ENCODE measurements around the gene TYRO3.
"Not testable (repeated sequence)": the region's sequence is repeated elsewhere in the genome, so short reads cannot be mapped to it uniquely, and the experiment has no call there.

The TYRO3 gene

GRCh38 chr15:41554343-41554742 lies 4.7 kb upstream of the TYRO3 start:
- no peak for DNase-seq (ENCODE audit: low spot score)

GRCh38 chr15:41554915-41555314 lies 4.1 kb upstream of the TYRO3 start:
- DNase-seq (ENCODE audit: low spot score), result no peak

- no peak for DNase-seq (ENCODE audit: low spot score)
Observed at GRCh38 chr15:41556677-41557076, 2.3 kb upstream of the TYRO3 start.

GRCh38 chr15:41557673-41558399 lies 1.2 kb upstream of the TYRO3 start:
- peak; percentile 81 for DNase-seq (ENCODE audit: low spot score)

- DNase-seq (ENCODE audit: low spot score), result no peak
Observed at GRCh38 chr15:41559239-41559782, 299 bp downstream of the TYRO3 start.

GRCh38 chr15:41560572-41560874 lies 1.5 kb downstream of the TYRO3 start:
- no peak for DNase-seq (ENCODE audit: low spot score)

- no peak for DNase-seq (ENCODE audit: low spot score)
Observed at GRCh38 chr15:41561104-41561776, 2.2 kb downstream of the TYRO3 start.

GRCh38 chr15:41561777-41562145 lies 2.7 kb downstream of the TYRO3 start:
- no peak for DNase-seq (ENCODE audit: low spot score)

GRCh38 chr15:41562244-41562643 lies 3.2 kb downstream of the TYRO3 start:
- no peak for DNase-seq (ENCODE audit: low spot score)

- no peak for DNase-seq (ENCODE audit: low spot score)
Observed at GRCh38 chr15:41562784-41563198, 3.8 kb downstream of the TYRO3 start.

GRCh38 chr15:41564286-41564959 lies 5.4 kb downstream of the TYRO3 start:
- no peak for DNase-seq (ENCODE audit: low spot score)

GRCh38 chr15:41564960-41565502 lies 6.0 kb downstream of the TYRO3 start:
- no peak for DNase-seq (ENCODE audit: low spot score)

- DNase-seq (ENCODE audit: low spot score), result no peak
Observed at GRCh38 chr15:41565702-41566101, 6.7 kb downstream of the TYRO3 start.

- no peak for DNase-seq (ENCODE audit: low spot score)
Observed at GRCh38 chr15:41566121-41566885, 7.3 kb downstream of the TYRO3 start.

GRCh38 chr15:41567261-41567660 lies 8.2 kb downstream of the TYRO3 start:
- DNase-seq (ENCODE audit: low spot score), result no peak

GRCh38 chr15:41567862-41568261 lies 8.8 kb downstream of the TYRO3 start:
- no peak for DNase-seq (ENCODE audit: low spot score)

GRCh38 chr15:41568350-41569017 lies 9.5 kb downstream of the TYRO3 start:
- DNase-seq (ENCODE audit: low spot score), result no peak

- DNase-seq (ENCODE audit: low spot score), result not testable (repeated sequence)
Observed at GRCh38 chr15:41569232-41569631, 10.2 kb downstream of the TYRO3 start.

- no peak for DNase-seq (ENCODE audit: low spot score)
Observed at GRCh38 chr15:41570764-41571163, 11.8 kb downstream of the TYRO3 start.

GRCh38 chr15:41571948-41572347 lies 12.9 kb downstream of the TYRO3 start:
- DNase-seq (ENCODE audit: low spot score), result no peak

GRCh38 chr15:41572866-41573265 lies 13.9 kb downstream of the TYRO3 start:
- DNase-seq (ENCODE audit: low spot score), result no peak

GRCh38 chr15:41573396-41573795 lies 14.4 kb downstream of the TYRO3 start:
- no peak for DNase-seq (ENCODE audit: low spot score)

All from RKO (cell line).